ENCODE results near the gene SLC45A2. TPM values are rescaled to one million over a fixed set of nuclear protein-coding genes. Genes with fewer than 3 reads are reported as not detected.
A peak's percentile ranks its signal among the peaks of the same experiment; 100 is the strongest.

Gene SLC45A2
- total and polyA plus RNA-seq, 9 of the 15 experiments (the other 6 are each of a cell fraction or from before 2014, with no cell fraction given), result 0.03 to 0.29 (median 0.14) TPM; not detected in 4

GRCh38 chr5:33997331-33997983 is 13.0 kb upstream of the SLC45A2 start (continued):
- no peak for TF ChIP-seq ZBTB8A (IDR thresholded peaks at IDR 0.05; ENCODE audit: partially characterized antibody)
- no peak for TF ChIP-seq PPARD (CRISPR knock-in tag; IDR thresholded peaks at IDR 0.05)
- no peak for TF ChIP-seq ZNF507 (tag; conservative IDR thresholded peaks at IDR 0.05)
- no peak for TF ChIP-seq MAX (CRISPR knock-in tag; IDR thresholded peaks at IDR 0.05)
- TF ChIP-seq SP1 (CRISPR knock-in tag; IDR thresholded peaks at IDR 0.05), result no peak
- no peak for TF ChIP-seq SRSF3 (IDR thresholded peaks at IDR 0.05; ENCODE audit: insufficient read depth, low read length)
- no peak for TF ChIP-seq ZNF311 (CRISPR knock-in tag; IDR thresholded peaks at IDR 0.05)
- peak; percentile 35 to 74; a peak in 3 of 4 replicates for TF ChIP-seq RAD21 (CRISPR knock-in tag; conservative IDR thresholded peaks at IDR 0.05 in 1 of 2, IDR thresholded peaks at IDR 0.05 in 1 of 2)
- TF ChIP-seq ZNF609 (CRISPR knock-in tag; IDR thresholded peaks at IDR 0.05; ENCODE audit: borderline replicate concordance), result no peak
- TF ChIP-seq SMC3 (conservative IDR thresholded peaks at IDR 0.05; ENCODE audit: insufficient read depth, low read depth, low read length), result peak; percentile 47; the same call in 1 of the 2 replicates
- no peak for TF ChIP-seq HDAC3 (IDR thresholded peaks at IDR 0.05; ENCODE audit: borderline replicate concordance, partially characterized antibody)
- TF ChIP-seq NUFIP1 (IDR thresholded peaks at IDR 0.05; ENCODE audit: partially characterized antibody), result no peak
- 0 out of 2 replicates have a peak, but pooled peaks have one; percentile 20 for TF ChIP-seq CTBP1 (IDR thresholded peaks at IDR 0.05; ENCODE audit: borderline replicate concordance)
- no peak for TF ChIP-seq E2F4 (CRISPR knock-in tag; IDR thresholded peaks at IDR 0.05; ENCODE audit: low read depth)
- no peak for TF ChIP-seq ZNF586 (CRISPR knock-in tag; conservative IDR thresholded peaks at IDR 0.05)
- TF ChIP-seq NFIX (CRISPR knock-in tag; IDR thresholded peaks at IDR 0.05; ENCODE audit: low read depth), result no peak
- no peak for TF ChIP-seq FUS (optimal IDR thresholded peaks at IDR 0.05; ENCODE audit: low read depth, low read length)
- no peak for TF ChIP-seq CTCFL (IDR thresholded peaks at IDR 0.05; ENCODE audit: borderline replicate concordance, insufficient read depth, low read depth, low read length, poor library complexity, severe bottlenecking)
- no peak for TF ChIP-seq MCM3 (IDR thresholded peaks at IDR 0.05)
- no peak for TF ChIP-seq FIP1L1 (IDR thresholded peaks at IDR 0.05; ENCODE audit: low read depth, low read length, poor library complexity, severe bottlenecking)

All from K562 (cell line).